GM21447 (cell line): Measurements from ENCODE around the gene PCP2.

ENCODE experiments used
- ATAC-seq: cut with Tn5 transposase; IDR thresholded peaks from one replicate; pipeline ENCODE4 v1.9.1; 2021; ENCODE audit not compliant: unreplicated experiment

PCP2 gene

GRCh38 chr19:7602240-7602934 lies 31.1 kb downstream of the PCP2 start:
- no peak for ATAC-seq

DNA sequence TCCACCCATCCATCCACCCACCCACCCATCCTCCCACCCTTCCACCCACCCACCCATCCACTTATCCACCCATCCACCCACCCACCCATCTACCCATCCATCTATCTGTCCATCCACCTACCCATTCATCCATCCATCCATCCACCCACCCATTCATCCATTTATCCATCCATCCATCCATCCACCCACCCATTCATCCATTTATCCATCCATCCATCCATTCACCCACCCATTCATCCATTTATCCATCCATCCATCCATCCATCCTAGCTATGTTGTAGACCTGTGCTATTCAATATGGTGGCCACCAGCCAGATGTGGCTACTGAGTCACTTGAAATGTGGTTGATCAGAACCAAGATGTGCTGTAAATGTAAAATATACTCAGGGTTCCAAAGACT lies 32.8 kb downstream of the PCP2 start:
- no peak for ATAC-seq

DNA sequence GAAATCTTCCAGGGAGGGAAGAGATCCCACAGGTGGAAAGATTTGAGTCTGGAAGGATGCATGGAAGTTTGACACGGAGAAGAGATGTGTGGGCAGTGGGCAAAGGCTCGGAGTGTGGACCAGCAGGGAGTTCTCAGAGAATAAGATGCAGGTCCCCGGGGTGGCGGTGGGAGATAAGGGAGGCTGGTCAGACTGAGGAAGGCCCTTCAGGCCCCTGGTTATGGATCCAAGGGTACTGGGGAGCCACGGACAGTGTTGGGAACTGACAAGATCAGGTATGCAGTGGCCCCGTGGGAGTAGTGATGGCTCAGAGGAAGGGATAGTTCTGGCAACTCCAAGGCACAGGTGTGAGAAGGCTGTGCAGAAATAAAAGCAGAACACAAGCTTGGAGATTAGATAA lies 35.3 kb downstream of the PCP2 start:
- ATAC-seq: no peak

DNA sequence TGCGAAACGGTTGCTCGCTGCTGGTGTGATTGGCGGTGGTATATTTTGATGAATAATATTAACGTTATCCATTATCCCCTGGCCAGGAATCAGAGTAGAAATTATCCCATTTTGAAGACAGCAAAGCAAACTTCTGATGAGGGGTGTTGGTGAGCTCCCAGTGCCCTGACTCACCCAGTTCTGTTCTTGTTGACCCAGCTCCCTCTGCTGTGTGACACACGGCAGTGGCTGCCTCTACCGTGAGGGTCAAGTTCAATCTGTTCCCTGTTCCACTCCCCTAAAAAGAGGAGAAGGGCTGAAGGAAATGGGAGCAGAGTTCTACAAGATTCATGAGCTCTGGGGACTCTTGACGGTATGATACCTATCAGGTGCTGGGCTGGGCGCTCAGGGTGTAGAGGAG lies 35.8 kb downstream of the PCP2 start:
- no peak for ATAC-seq

DNA sequence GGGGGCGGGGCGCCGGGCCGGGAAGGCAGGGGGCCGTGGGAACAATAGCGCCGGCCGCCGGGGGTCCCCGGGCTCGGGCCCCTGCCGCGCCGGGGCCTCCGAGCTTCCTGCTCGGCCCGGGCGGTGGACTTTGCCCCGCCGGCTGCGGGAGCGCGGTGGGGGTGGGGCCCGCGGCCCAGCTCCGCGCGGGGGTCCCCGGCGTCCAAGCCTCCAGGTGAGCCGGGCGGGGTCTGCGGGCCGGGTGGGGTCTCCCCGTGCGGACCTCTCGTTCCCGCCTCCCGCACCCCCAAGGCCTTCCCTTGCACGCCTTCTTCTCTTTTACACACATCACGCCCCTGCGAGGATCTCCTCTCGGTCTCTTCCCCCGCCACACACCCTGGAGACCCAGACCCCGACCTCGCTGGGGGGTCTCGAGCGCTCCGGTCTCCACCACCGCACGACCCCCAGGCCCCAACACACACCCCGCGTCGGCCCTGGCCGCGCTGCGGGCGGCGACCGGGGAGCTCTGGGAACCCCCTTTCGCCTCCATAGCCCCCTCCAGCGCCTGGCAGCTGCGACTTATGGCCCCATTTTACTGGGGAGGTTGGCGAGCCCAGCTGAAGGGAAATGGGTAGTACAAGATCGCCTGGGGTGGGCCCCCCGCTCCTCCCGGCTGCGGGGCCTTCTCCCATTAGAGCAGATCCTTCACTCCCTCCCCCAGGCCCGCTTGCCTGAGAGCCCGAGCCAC lies 37.1 kb downstream of the PCP2 start:
- no peak for ATAC-seq

GRCh38 chr19:7595466-7596133 lies 37.9 kb downstream of the PCP2 start, which contains the start of gene CAMSAP3:
Gene CAMSAP3, plus strand, starts transcription at chr19:7595863. Its CDS starts 140 bp downstream, at chr19:7596003.
- ATAC-seq: no peak

DNA sequence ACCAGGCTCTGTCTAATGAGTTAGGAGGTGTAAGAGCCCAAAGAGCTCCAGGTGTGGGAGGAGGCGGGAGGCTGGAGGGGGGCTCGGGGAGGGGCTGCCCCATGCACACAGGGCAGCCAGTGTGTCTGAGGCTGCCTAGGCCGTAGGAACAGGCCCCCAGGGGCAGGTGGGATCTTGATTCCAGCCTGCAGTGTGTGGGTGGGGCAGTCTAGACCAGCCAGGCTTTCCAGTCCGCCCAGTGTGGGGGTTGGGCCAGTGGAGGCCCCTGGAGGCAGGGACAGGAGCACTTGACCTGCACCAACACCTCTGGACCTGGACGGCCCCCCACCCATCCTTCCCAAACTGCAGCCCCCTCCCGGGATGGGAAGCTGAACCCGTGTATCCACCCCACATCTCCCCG lies 43.3 kb downstream of the PCP2 start:
- ATAC-seq: no peak

DNA sequence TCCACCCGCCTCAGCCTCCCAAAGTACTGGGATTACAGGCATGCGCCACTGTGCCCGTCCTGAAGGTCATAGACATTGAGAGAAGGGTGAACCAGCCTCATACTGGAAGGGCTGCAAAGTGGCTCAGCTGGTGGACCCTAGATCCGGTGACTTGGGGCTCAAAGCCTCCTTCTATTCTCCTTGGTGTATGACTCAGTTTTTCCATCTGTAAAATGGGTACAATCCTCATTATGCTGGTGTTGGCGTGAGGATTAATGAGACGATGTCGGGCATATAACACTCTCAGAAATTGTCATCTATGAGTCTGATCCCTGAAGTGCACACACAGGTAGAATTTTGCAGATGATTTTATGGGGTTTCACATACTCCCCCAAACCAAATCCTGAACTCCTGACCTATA lies 43.7 kb downstream of the PCP2 start:
- no peak for ATAC-seq

GRCh38 chr19:7582446-7582845 lies 51.1 kb downstream of the PCP2 start:
- no peak for ATAC-seq
